GM12801 (cell line): Measurements from ENCODE around the gene ACSL4.

ENCODE experiments used
- CTCF ChIP-seq: IDR thresholded peaks from one replicate; pipeline ENCODE4 v1.5.1; 2011; ENCODE audit warnings: control low read depth; ENCODE audit not compliant: insufficient read length; ENCODE audit errors: extremely low read depth

ACSL4 gene

GRCh38 chrX:109732807-109733612 lies at the start of gene ACSL4:
Gene ACSL4 (minus strand): TSS chrX:109733257. CDS start chrX:109683363, 49,894 bp downstream.
- no peak for TF ChIP-seq CTCF

GRCh38 chrX:109777749-109778148 lies 44.7 kb upstream of the ACSL4 start:
- TF ChIP-seq CTCF, result no peak

GRCh38 chrX:109776986-109777385 lies 43.9 kb upstream of the ACSL4 start:
- no peak for TF ChIP-seq CTCF

GRCh38 chrX:109776432-109776831 lies 43.4 kb upstream of the ACSL4 start:
- no peak for TF ChIP-seq CTCF

- no peak for TF ChIP-seq CTCF
Observed at GRCh38 chrX:109775386-109775785, 42.3 kb upstream of the ACSL4 start.

GRCh38 chrX:109774706-109775105 lies 41.6 kb upstream of the ACSL4 start:
- no peak for TF ChIP-seq CTCF

- no peak for TF ChIP-seq CTCF
Observed at GRCh38 chrX:109774136-109774535, 41.1 kb upstream of the ACSL4 start.

- no peak for TF ChIP-seq CTCF
Observed at GRCh38 chrX:109773374-109773773, 40.3 kb upstream of the ACSL4 start.
